ENCODE data around the gene MBLAC1. TPM values are rescaled to one million over a fixed set of nuclear protein-coding genes. Genes with fewer than 3 reads are reported as not detected.

The MBLAC1 gene
- total RNA-seq, 1 donor = 3.5 TPM

GRCh38 chr7:100095289-100095688 lies 31.5 kb upstream of the MBLAC1 start:
- no peak for DNase-seq (ENCODE audit: low read depth in 2 of 3, low spot score in 2 of 3)

- no peak for DNase-seq (ENCODE audit: low read depth in 2 of 3, low spot score in 2 of 3)
These were observed 31.1 kb upstream of the MBLAC1 start for GRCh38 chr7:100095704-100096103.

- no peak for DNase-seq (ENCODE audit: low read depth in 2 of 3, low spot score in 2 of 3)
These were observed 27.9 kb upstream of the MBLAC1 start for GRCh38 chr7:100098913-100099312.

GRCh38 chr7:100099452-100099851 lies 27.3 kb upstream of the MBLAC1 start:
- no peak for DNase-seq (ENCODE audit: low read depth in 2 of 3, low spot score in 2 of 3)

- DNase-seq (ENCODE audit: low read depth in 2 of 3, low spot score in 2 of 3) = peak; percentile 87 to 95 (median 93)
These were observed 26.2 kb upstream of the MBLAC1 start for GRCh38 chr7:100100420-100101015.

GRCh38 chr7:100101016-100101862 lies 25.5 kb upstream of the MBLAC1 start, which contains the start of the genes AP4M1 and MCM7:
Gene AP4M1 (plus strand): TSS chr7:100101643. CDS start chr7:100101715, 72 bp downstream.
Gene MCM7 (minus strand): TSS chr7:100101397. CDS start chr7:100101294, 103 bp downstream.
- DNase-seq (ENCODE audit: low read depth in 2 of 3, low spot score in 2 of 3) = peak; percentile 84 to 98 (median 97)

GRCh38 chr7:100102950-100103840 lies 23.6 kb upstream of the MBLAC1 start:
- no peak for DNase-seq (ENCODE audit: low read depth in 2 of 3, low spot score in 2 of 3)

- no peak for DNase-seq (ENCODE audit: low read depth in 2 of 3, low spot score in 2 of 3)
These were observed 21.2 kb upstream of the MBLAC1 start for GRCh38 chr7:100105534-100105933.

GRCh38 chr7:100106633-100107032 lies 20.1 kb upstream of the MBLAC1 start:
- no peak for DNase-seq (ENCODE audit: low read depth in 2 of 3, low spot score in 2 of 3)

GRCh38 chr7:100107125-100107737 lies 19.5 kb upstream of the MBLAC1 start:
- no peak for DNase-seq (ENCODE audit: low read depth in 2 of 3, low spot score in 2 of 3)

- no peak for DNase-seq (ENCODE audit: low read depth in 2 of 3, low spot score in 2 of 3)
These were observed 18.9 kb upstream of the MBLAC1 start for GRCh38 chr7:100107890-100108289.

- no peak for DNase-seq (ENCODE audit: low read depth in 2 of 3, low spot score in 2 of 3)
These were observed 17.1 kb upstream of the MBLAC1 start for GRCh38 chr7:100109521-100110163.

GRCh38 chr7:100111156-100111555 lies 15.6 kb upstream of the MBLAC1 start:
- DNase-seq (ENCODE audit: low read depth in 2 of 3, low spot score in 2 of 3) = no peak

GRCh38 chr7:100111914-100112313 lies 14.9 kb upstream of the MBLAC1 start:
- no peak for DNase-seq (ENCODE audit: low read depth in 2 of 3, low spot score in 2 of 3)

GRCh38 chr7:100115026-100115425 lies 11.7 kb upstream of the MBLAC1 start:
- DNase-seq (ENCODE audit: low read depth in 2 of 3, low spot score in 2 of 3) = no peak

- no peak for DNase-seq (ENCODE audit: low read depth in 2 of 3, low spot score in 2 of 3)
These were observed 8.2 kb upstream of the MBLAC1 start for GRCh38 chr7:100118388-100119071.

- peak; percentile 93 to 96 (median 93) for DNase-seq (ENCODE audit: low read depth in 2 of 3, low spot score in 2 of 3)
These were observed 7.4 kb upstream of the MBLAC1 start, which contains the start of the genes CNPY4 and TAF6 for GRCh38 chr7:100119072-100119969. Gene CNPY4 (plus strand): TSS chr7:100119634. CDS start chr7:100119745, 111 bp downstream. Gene TAF6 (minus strand): TSS chr7:100119358. CDS start chr7:100114209, 5,149 bp downstream.

All from hematopoietic multipotent progenitor cell (in vitro differentiated cells).